ENCODE measurements around the gene RNASE13. TPM values are rescaled to one million over a fixed set of nuclear protein-coding genes. Genes with fewer than 3 reads are reported as not detected.

RNASE13 gene
- total RNA-seq, 1 experiment from 2014 or later, result not detected

DNA sequence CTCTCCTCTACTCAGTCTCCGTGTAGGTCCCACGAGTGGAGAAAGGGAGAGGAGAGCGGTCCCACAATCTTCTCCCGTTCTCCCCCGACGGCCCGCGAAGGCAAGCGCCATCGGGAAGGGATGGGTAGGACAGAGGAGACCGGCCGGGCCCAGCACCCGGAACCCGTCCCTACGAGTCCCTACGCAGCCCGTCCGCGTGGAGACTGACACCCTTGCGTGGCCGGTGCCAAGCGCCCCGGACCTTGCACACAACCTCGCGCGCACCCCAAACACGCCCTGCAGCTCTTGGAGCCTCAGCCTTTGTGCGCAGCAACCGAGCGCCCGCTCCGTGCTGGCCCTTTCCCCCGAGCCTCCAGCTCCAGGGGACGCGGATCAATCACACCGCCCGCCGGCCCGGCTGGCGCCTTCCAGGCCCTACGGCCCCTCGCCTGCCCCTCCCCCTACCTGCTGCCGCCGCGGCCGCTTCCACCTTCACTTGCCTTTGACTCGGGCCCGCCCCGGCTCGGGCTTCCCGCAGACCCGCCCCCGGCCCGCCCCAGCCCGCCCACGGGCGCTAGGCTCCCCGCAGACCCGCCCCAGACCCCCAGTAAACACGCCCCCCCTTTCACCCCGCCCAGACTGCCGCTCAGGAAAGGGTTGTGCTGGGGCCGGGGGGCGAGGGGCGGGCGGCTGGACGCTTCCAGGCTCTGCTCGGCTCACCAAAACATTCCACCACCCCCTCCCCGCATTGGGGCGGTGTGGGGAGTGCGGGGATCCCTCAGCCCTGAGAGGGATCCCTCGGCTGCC lies 9.8 kb downstream of the RNASE13 start, which contains the start of gene NDRG2:
Gene NDRG2, minus strand, starts transcription at position 477 of the 786 bp plus-strand sequence. CDS start 1,746 bp downstream, outside the sequence.
- H3K4me3 ChIP-seq (ENCODE audit: insufficient read depth, low read depth, low read length), result peak within 1 kb of the TSS; percentile 81
- DNase-seq, result peak; percentile 98
- no peaks in the 10 kb centered on the region for H3K36me3 ChIP-seq (replicated peaks; ENCODE audit: control insufficient read depth, insufficient read depth, low read length)
- H3K27me3 ChIP-seq (ENCODE audit: control insufficient read depth, insufficient read depth, low read length), result peaks cover 21% of the 10 kb centered on the region

DNA sequence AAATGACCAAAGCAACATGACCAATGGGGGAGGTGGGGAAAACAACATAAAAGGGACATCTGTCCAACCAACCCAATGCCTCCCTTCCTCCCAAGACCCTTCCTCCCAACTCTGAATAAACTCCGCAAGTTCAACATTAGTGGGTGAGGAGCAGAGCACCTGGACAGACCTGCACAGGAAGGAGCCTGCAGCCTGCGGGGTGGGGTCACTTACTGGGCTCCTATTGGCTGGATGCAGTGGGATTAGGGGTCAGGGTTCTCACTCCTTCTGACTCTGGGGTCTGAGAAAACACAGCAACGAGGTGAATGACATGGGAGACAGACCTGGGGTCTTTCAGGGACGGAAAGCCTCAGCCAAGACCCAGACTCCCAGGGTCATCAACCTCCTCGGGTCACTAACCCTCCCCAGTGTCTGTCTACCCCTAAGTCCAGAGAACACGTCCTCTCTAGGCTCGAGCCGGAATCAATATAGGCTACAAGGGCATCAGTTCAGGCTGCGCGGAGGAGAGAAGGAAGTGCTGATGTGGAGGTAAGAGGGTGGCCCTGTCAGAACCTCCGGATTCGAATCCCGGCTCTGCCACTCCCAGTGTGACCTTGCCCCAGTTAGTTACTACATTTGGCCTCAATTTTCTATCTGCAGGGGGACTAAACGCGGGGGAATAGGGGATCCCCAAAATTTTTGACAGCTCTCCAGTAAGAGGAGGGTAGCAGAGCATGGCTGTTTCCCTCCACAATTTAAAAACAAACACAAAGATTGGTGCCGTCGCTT lies 10.6 kb downstream of the RNASE13 start:
- DNase-seq, result peak; percentile 57
- Histone ChIP-seq H3K27me3 (ENCODE audit: control insufficient read depth, insufficient read depth, low read length) (peaks cover 21% of the 10 kb centered on the region), H3K36me3 (replicated peaks; ENCODE audit: control insufficient read depth, insufficient read depth, low read length) (no peaks in the 10 kb centered on the region), H3K4me3 (ENCODE audit: insufficient read depth, low read depth, low read length) (peak overlapping the region; percentile 81)

DNA sequence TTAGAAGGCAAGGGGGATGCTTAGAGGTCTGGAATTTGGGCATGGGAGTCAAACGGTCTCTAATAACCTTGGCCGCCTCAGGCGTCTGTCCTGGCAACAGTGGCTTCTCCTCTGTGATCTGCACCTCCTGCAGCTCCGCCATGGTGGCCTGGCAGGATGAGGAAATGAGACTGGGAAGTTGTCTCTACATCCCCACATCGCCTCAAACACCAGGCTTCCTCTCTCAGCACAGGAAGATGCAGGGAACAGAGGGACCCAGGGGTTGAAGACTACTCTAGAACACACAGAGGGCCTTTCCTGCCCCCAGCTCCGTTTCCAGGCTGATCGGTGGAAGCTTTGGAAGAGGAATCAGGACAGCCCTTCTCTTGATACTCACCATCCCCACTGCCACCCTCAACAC lies 11.4 kb downstream of the RNASE13 start:
- DNase-seq, result no peak
- H3K36me3 ChIP-seq (replicated peaks; ENCODE audit: control insufficient read depth, insufficient read depth, low read length), result no peaks in the 10 kb centered on the region
- H3K27me3 ChIP-seq (ENCODE audit: control insufficient read depth, insufficient read depth, low read length), result peaks cover 21% of the 10 kb centered on the region
- H3K4me3 ChIP-seq (ENCODE audit: insufficient read depth, low read depth, low read length), result no peak overlapping the region

DNA sequence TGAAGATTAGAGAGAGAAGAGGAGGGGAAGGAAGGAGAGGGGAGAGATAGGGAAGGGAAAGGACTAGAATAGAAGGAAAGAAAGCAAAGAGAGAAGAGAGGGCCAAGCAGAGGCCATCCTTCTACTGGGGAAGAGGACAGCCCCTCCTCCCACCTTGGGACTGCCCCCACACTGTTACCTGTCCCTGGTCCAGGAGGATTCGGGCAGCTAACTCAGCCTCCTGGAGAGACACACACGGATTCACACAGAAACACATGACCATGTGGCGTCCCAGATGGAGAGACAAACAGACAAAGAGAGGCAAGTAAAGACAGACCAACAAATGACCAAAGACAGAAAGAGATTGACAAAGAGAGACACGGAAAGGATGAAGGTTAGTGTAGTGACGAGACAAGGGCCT lies 11.9 kb downstream of the RNASE13 start:
- Histone ChIP-seq H3K36me3 (replicated peaks; ENCODE audit: control insufficient read depth, insufficient read depth, low read length) (peaks cover under 1% of the 10 kb centered on the region; the same call in 1 of the 2 replicates), H3K27me3 (ENCODE audit: control insufficient read depth, insufficient read depth, low read length) (peaks cover 21% of the 10 kb centered on the region), H3K4me3 (ENCODE audit: insufficient read depth, low read depth, low read length) (no peak overlapping the region)
- DNase-seq, result no peak

DNA sequence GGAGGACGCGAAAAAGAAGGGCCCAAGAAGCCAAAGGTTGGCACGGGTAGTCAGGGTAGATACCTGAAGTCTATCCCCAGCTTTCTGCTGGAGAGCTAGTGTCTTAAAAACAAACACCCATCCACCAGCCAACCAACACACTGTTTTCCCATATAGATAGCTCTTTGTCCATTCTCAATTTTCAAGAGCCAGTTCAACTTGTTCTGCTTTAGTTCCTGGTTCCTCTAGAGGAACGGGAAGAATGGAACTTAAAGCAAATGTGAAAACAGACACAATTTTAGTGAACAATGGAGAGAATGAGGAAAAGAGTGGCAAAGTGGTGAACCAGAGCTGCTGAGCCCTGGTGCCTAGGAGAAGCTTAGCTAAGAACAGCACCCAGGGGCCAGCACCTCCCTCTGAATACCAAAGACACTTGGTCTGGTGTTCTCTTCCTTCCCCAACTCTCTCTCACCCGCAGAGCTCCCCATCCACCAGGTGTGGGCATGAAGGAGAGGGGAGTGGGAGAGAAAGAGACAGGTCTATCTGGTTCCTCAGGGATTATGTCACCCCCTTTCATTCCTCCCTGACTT lies 13.5 kb downstream of the RNASE13 start:
- no peak for DNase-seq
- H3K27me3 ChIP-seq (ENCODE audit: control insufficient read depth, insufficient read depth, low read length), result peaks cover 20% of the 10 kb centered on the region
- H3K36me3 ChIP-seq (replicated peaks; ENCODE audit: control insufficient read depth, insufficient read depth, low read length), result peaks cover 1% of the 10 kb centered on the region; the same call in 1 of the 2 replicates
- H3K4me3 ChIP-seq (ENCODE audit: insufficient read depth, low read depth, low read length), result no peak overlapping the region

DNA sequence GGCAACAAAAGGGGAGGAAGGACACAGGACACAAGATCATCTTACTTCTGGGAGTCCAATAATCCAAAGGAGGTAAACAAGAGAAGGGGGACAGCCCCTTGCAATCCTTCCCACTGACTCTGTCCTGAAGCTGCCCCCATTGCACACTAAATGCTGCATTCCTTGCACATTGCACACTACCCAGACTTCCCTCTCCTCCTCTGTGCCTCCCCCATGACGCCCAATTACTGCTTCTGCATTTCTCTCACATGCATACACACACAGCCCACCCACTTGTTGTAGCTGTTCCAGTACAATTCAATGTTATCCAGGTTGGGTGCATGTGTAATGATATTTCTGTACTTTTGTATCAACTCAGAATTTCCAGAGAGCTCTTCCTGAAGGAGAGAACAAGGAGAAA lies 15.2 kb downstream of the RNASE13 start:
- no peak for DNase-seq
- H3K36me3 ChIP-seq (replicated peaks; ENCODE audit: control insufficient read depth, insufficient read depth, low read length), result peaks cover 1% of the 10 kb centered on the region; the same call in 1 of the 2 replicates
- H3K27me3 ChIP-seq (ENCODE audit: control insufficient read depth, insufficient read depth, low read length), result peaks cover 16% of the 10 kb centered on the region
- H3K4me3 ChIP-seq (ENCODE audit: insufficient read depth, low read depth, low read length), result no peak overlapping the region

DNA sequence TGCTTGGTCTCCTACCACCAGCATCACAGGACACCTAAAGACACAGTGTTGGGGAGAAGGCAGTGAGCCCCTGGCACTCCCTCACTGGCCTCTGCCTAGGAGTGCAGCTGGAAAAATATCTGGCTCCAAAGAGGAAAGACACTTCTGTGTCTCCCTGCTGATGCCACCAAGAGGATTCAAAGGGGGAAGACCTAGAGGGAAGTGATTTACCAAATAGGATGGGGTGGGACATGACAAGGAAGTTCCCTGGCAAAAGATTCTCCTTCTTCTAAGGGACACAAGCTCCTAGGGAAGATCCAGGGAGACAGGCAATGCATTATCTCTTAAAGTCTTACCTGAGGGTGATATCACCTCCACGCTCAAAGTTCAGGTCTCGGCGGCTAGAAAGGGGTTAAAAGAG lies 15.8 kb downstream of the RNASE13 start:
- no peak for DNase-seq
- peaks cover 10% of the 10 kb centered on the region for H3K27me3 ChIP-seq (ENCODE audit: control insufficient read depth, insufficient read depth, low read length)
- no peak overlapping the region for H3K4me3 ChIP-seq (ENCODE audit: insufficient read depth, low read depth, low read length)
- peaks cover 1% of the 10 kb centered on the region; the same call in 1 of the 2 replicates for H3K36me3 ChIP-seq (replicated peaks; ENCODE audit: control insufficient read depth, insufficient read depth, low read length)

DNA sequence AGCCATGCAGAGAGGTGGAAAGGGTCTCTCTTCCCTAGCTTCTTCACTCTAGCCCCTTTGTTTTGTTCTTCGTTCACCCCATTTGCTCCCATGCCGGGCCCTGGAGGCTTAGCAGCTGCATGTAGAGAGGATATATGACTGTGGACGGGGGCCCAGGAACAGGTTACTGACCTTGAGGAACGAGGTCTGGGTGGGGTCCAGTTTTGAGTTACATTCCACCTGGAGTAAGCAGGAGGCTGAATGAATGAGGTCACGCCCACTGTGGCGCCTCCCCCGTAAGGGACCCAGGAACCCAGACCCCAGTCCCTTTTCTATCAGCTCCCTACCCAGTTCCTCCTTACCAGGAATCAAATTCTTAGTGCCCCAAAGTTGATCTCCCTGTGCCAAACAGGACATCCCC lies 16.3 kb downstream of the RNASE13 start:
- Histone ChIP-seq H3K4me3 (ENCODE audit: insufficient read depth, low read depth, low read length) (no peak overlapping the region), H3K27me3 (ENCODE audit: control insufficient read depth, insufficient read depth, low read length) (peaks cover 6% of the 10 kb centered on the region), H3K36me3 (replicated peaks; ENCODE audit: control insufficient read depth, insufficient read depth, low read length) (peaks cover 1% of the 10 kb centered on the region; the same call in 1 of the 2 replicates)
- no peak for DNase-seq

DNA sequence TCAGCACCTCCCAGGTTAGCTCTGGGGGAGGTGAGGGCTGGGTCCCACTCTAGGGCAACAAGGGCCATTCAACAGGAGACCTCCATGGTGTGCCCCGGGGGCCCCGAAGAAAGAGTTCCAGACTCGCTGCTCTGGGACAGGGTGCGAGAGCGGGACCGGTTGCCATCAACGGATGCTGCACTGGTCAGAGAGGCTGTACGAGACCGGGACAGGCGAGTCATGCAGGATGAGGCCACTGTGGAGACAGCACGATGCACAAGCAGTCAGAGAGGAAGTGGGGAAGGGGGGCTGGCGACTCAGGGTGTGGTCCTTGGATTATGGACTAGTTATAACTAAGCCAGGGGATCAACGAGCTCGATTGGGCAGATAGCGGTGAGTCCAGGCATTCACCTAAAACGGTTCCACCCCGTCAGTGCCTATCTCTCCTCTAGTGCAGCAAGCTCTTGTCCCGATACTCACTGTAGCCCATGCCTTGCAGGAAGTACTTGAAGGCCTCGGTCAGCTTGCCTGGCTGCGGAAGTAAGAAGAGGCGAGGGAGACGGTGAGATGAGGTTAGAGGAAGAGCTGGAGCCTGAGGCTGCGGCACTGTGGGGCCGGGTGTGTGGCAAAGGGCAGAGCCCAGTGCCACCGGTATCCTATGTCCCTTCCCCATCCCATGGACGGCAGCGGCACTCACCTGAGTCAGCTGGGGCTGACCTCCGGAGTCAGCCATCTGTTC lies 16.9 kb downstream of the RNASE13 start:
- no peak for DNase-seq
- Histone ChIP-seq H3K4me3 (ENCODE audit: insufficient read depth, low read depth, low read length) (no peak overlapping the region), H3K36me3 (replicated peaks; ENCODE audit: control insufficient read depth, insufficient read depth, low read length) (peaks cover 1% of the 10 kb centered on the region; the same call in 1 of the 2 replicates), H3K27me3 (ENCODE audit: control insufficient read depth, insufficient read depth, low read length) (peaks cover 5% of the 10 kb centered on the region)

DNA sequence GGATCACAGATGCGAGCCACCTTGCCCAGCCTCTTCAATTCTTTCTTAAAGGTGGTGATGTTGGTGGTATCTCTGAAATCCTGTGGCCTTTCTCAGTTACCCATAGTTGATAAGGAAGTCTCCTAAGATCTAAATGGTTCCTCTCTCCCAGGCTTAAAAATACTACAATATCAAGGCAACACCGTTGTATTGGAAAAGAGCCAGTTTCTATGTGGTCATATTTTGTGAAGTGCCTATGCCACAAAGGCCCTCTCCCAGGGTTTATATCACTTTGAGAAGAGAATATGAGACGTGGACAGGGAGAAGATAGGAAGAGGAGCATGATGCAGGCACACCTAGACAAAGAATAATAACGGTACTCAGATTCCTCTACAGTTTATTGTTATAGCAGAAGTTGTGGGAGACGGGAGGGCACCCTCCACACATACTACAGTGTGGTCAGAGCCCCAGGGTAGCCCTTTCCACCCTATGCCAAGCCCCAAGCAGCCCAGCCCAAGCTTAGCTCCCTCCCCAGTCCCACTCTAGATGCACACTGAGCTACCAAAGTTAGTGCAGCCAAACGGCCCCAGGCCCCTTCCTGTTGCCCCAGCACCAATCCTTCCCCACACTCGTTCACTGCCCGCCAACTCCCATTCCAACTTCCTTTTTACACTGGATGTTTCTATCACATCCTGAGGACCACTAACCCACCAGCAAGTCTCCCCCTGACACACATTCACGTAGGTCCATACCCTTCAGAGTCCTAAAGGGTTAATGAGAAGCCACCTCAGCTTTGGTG lies 18.0 kb downstream of the RNASE13 start:
- peaks cover 1% of the 10 kb centered on the region; the same call in 1 of the 2 replicates for H3K36me3 ChIP-seq (replicated peaks; ENCODE audit: control insufficient read depth, insufficient read depth, low read length)
- DNase-seq, result no peak
- no peak overlapping the region for H3K4me3 ChIP-seq (ENCODE audit: insufficient read depth, low read depth, low read length)
- H3K27me3 ChIP-seq (ENCODE audit: control insufficient read depth, insufficient read depth, low read length), result peaks cover 3% of the 10 kb centered on the region; the same call in 1 of the 2 replicates

DNA sequence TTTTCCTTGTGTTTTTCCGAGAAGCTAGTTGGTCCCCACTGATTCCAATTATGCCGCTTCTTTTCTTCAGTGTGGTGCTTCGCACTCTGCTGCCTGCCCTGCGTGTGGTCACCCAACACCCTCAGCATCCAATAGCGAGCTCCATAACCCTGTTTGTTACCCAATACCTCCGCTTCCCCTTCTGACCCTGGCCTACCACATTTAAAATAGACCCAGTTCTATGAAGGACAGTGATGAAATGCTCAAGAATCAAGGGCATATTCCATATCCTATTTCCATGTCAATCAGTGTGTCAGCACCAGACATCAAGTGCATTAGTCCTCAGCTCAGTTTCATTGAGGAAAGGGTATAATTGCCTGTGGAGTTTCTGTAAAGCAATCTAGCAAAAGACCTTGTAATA lies 19.3 kb downstream of the RNASE13 start:
- H3K36me3 ChIP-seq (replicated peaks; ENCODE audit: control insufficient read depth, insufficient read depth, low read length), result peaks cover 1% of the 10 kb centered on the region; the same call in 1 of the 2 replicates
- peaks cover 3% of the 10 kb centered on the region; the same call in 1 of the 2 replicates for H3K27me3 ChIP-seq (ENCODE audit: control insufficient read depth, insufficient read depth, low read length)
- no peak for DNase-seq
- H3K4me3 ChIP-seq (ENCODE audit: insufficient read depth, low read depth, low read length), result no peak overlapping the region

DNA sequence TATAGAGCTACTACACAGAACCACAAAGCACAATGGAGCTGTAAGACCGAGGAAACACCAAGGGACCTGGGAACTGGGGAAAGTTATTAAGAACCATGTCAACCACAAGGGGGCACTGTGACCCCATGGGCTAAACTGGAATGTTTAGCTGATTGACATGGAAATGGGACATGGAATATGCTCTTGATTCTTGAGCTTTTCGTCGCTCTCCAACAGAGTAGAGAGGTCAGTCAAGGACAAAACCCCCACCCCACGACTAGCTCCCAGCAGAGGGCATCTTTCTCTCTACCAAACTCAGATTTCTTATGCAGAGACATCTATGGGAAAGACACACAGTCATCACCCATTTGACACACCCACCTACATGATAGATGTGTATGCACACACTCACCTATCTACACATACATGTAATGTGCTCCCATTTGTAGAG lies 19.8 kb downstream of the RNASE13 start:
- Histone ChIP-seq H3K27me3 (ENCODE audit: control insufficient read depth, insufficient read depth, low read length) (peaks cover 3% of the 10 kb centered on the region; the same call in 1 of the 2 replicates), H3K4me3 (ENCODE audit: insufficient read depth, low read depth, low read length) (no peak overlapping the region), H3K36me3 (replicated peaks; ENCODE audit: control insufficient read depth, insufficient read depth, low read length) (peaks cover 1% of the 10 kb centered on the region; the same call in 1 of the 2 replicates)
- DNase-seq, result peak; percentile 82

DNA sequence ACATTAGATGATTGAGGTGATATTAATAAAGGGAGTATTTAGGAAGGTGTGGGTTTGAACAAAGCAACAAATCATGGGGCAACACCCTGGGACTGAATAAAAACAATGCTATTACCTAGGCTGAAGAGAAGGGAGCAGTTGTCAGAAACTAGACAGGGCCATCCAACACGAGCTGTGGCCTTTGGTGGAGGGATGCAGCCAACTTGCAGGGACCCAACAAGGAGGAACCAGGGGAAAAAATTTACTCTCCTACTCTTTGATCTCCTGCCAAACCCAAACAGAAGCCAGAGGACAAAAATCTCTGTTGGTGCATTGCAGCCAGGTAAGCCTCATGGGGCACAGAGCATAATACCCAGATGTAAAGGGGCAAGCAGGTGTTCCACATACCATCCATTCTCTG lies 23.5 kb downstream of the RNASE13 start:
- H3K36me3 ChIP-seq (replicated peaks; ENCODE audit: control insufficient read depth, insufficient read depth, low read length), result no peaks in the 10 kb centered on the region
- H3K27me3 ChIP-seq (ENCODE audit: control insufficient read depth, insufficient read depth, low read length), result peaks cover 3% of the 10 kb centered on the region; the same call in 1 of the 2 replicates
- no peak overlapping the region for H3K4me3 ChIP-seq (ENCODE audit: insufficient read depth, low read depth, low read length)
- DNase-seq, result no peak
